Stimulated activated CD8-positive, alpha-beta memory T cell treated with anti-CD3 and anti-CD28 coated beads, Interleukin-4, amount 100 ng/mL, for 4 hours (primary cell): ENCODE measurements around the gene SH3TC1.

Experiments
- DNase-seq, 2 donors: peaks; one replicate each; pipeline ENCODE4 v3.0.0-alpha.2; 2020; ENCODE audit warnings: low read depth in 2 of 2, low spot score in 1 of 2

SH3TC1 gene

GRCh38 chr4:8198906-8199593 is at the start of gene SH3TC1:
TSS of gene SH3TC1 (plus strand) at chr4:8199290. CDS start at chr4:8205195, 5,905 bp downstream.
- DNase-seq, result peak in 1 of 2 donors; percentile 23

GRCh38 chr4:8149664-8150063 is 49.4 kb upstream of the SH3TC1 start:
- no peak for DNase-seq

- no peak for DNase-seq
These were observed 48.7 kb upstream of the SH3TC1 start for GRCh38 chr4:8150152-8151090.

- no peak for DNase-seq
These were observed 47.9 kb upstream of the SH3TC1 start for GRCh38 chr4:8151165-8151650.

GRCh38 chr4:8152090-8152864 is 46.8 kb upstream of the SH3TC1 start:
- DNase-seq, result no peak

GRCh38 chr4:8152865-8153257 is 46.2 kb upstream of the SH3TC1 start:
- no peak for DNase-seq

- no peak for DNase-seq
These were observed 45.6 kb upstream of the SH3TC1 start for GRCh38 chr4:8153441-8153840.

GRCh38 chr4:8155048-8155447 is 44.0 kb upstream of the SH3TC1 start:
- no peak for DNase-seq

- no peak for DNase-seq
These were observed 43.2 kb upstream of the SH3TC1 start for GRCh38 chr4:8155660-8156421.

- DNase-seq, result no peak
These were observed 42.5 kb upstream of the SH3TC1 start for GRCh38 chr4:8156617-8157016.

GRCh38 chr4:8157496-8157895 is 41.6 kb upstream of the SH3TC1 start:
- no peak for DNase-seq

GRCh38 chr4:8157944-8158709 is 41.0 kb upstream of the SH3TC1 start:
- no peak for DNase-seq

- DNase-seq, result peak; percentile 96 to 98
These were observed 40.2 kb upstream of the SH3TC1 start, which contains the start of gene ABLIM2 for GRCh38 chr4:8158710-8159536. TSS of gene ABLIM2 (minus strand) at chr4:8158813. CDS start at chr4:8158689, 124 bp downstream.

GRCh38 chr4:8159537-8160232 is 39.4 kb upstream of the SH3TC1 start:
- no peak for DNase-seq

GRCh38 chr4:8160233-8160560 is 38.9 kb upstream of the SH3TC1 start:
- no peak for DNase-seq

- no peak for DNase-seq
These were observed 38.5 kb upstream of the SH3TC1 start for GRCh38 chr4:8160572-8160971.

- no peak for DNase-seq
These were observed 36.5 kb upstream of the SH3TC1 start for GRCh38 chr4:8162625-8163024.

GRCh38 chr4:8163026-8163425 is 36.1 kb upstream of the SH3TC1 start:
- no peak for DNase-seq
